Measurements from ENCODE around the gene KRTAP5-6.
"Not testable (repeated sequence)": the region's sequence is repeated elsewhere in the genome, so short reads cannot be mapped to it uniquely, and the experiment has no call there.

Gene KRTAP5-6

DNA sequence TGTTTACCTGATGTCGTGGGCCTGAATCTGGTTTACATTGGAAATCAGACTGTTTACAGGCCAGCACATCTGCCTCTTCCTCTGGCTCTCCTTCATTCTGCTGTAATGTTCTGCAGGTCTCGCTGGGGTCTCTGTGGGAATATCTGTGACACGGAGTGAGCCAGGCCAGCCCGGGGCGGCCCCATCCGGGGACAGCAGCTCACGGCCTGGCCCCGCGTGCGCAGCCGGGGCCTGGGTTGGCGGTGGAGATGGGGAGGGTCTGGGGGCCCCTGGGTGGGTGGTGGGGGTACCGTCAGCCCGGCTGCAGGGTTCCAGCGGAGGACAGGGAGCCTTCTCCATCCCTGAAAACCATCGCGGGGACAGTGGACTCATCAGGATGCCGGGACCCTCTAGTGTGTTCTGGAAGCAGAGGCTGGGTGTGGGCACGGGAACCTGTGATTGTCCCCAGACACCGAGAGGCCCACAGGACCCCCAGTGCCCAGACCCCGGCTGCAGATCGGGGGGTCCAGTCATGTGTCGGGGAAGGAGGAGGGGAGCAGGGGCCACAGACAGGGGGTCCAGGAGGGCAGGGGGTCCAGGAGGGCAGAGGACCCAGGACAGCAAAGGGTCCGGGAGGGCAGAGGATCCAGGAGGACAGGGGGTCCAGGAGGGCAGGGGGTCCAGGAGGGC, 13.0 kb upstream of the KRTAP5-6 start:
- DNase-seq = not testable (repeated sequence)

DNA sequence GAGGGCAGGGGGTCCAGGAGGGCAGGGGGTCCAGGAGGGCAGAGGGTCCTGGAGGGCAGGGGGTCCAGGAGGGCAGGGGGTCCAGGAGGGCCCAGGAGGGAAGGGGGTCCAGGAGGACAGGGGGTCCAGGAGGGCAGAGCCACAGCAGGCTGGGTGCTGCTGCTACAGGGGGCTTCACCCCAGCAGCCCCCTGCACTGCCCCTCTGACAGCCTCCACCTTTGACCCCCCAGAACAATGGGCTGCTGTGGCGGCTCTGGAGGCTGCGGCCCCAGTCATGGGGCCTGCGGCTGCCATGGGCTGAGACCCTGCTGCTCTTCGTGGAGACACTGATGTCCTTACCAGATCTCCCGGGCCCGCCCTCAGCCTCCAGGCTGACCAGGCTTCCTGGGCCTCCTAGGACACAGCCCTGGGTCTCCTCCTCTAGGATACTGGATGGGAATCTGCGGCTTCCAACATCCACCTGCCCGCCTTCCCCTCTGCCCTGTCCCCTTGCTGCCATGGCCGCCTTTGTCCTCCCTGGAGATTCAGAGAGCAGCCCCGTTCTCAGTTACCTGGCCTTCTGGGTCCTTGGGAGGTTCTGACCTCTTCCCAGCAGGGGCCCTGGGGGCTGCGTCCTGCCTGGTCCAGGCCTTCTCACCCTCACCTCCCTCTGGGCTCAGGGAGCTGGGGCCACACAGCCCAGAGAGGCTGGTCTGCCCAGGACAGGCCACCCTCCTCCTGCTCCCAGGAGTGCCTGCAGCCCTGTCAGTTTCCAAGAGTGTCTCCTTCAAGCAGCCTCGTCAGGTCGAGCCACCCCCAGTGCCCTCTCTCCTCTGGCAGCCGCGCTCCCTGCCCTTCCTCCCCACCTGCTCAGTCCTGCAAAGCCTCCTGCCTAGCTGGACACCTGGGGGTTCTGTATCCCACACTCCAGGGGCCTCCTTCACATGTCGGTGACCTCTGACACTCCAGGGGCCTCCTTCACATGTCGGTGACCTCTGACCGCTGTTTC, 11.8 kb upstream of the KRTAP5-6 start:
- DNase-seq = not testable (repeated sequence)

DNA sequence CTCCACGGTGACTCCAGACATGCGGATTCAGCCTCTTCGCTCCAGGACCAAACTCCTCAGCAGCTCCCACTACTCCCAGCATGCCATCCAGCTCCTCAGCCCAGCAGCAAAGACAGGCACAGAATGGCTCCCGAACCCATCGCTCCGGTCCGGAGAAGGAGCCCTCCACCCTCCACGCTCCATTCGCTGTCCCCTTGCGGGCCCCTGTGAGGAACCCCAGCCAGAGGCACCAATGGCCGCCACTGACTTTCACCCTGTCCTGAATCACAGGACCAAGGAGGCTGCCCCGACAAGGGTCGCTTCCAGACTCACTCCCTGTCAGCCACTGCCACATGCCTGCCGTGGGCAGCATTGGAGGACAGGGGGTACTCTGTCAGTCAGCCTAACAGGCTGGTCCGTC, 10.8 kb upstream of the KRTAP5-6 start:
- DNase-seq = not testable (repeated sequence)

DNA sequence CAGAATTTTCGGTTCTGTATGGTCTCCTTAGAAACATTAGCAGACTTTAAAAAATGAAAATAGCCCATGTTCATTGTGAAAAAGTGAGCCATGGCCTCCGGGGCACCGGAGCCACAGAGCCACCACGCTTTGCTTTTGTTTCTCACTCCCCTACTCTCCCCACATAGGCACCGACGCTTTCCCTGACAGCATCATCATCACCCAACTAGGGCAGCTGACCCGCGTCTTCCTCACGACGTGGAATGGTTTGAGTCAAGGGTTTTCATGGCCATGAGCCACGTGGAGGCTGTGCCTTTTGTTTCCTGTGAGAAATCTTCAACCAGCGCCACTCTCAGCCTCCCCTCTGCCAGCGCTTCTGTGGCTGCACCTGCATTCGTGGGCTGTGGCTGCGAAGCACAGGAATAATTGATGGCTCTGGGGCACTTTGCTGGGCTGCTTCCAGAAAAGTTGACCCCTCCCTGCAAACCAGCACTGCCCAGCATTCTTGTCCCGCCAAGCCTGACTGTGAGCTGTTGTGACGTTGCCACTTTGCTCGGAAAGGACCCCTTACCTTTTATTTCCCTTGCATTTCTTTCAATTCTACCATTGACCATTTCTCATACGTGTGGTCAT, 8.6 kb upstream of the KRTAP5-6 start:
- not testable (repeated sequence) for DNase-seq

DNA sequence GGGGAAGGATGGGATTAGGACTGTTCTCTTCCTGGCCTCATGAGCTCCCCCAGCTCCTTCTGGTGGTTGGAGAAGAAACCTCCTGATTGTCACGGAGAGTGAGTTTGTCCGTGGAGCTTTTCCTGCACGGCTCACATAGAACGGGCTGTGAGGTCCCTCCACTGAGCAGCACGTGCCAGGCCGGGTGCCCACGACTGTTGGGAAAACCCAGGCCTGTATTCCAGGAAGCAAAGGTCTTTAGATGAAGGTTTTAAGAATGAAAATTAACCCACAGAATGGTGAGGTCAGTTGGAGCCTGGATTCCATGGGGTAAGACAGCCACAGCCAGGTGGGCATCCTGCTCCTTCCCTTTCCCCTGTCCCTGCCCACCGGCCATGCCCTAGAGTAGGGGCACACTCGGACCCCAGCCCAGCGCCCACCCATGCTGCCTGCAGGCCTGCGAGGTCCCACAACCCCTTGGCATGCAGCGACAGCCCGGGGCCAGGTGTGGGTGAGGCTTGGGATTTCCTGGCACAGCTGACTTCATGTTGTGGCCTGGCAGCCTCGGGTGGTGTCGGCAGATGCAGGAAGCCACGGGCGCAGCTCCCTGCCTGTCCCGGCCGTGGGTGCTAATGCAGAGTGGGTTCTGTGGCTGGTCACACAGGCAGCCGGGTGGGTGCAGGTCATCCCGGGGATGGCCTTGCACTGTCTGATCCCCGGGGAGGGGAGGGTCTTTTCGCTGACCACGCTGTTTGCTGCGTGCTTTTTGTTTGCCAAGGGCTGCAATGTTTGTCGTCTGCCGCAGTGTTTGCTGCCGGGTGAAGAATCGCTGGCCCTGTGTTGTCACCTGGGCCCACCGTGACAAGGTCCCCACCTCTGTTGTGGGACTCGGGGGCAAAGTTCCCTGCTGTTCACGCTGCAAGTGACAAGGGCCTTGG, 7.5 kb upstream of the KRTAP5-6 start:
- not testable (repeated sequence) for DNase-seq

DNA sequence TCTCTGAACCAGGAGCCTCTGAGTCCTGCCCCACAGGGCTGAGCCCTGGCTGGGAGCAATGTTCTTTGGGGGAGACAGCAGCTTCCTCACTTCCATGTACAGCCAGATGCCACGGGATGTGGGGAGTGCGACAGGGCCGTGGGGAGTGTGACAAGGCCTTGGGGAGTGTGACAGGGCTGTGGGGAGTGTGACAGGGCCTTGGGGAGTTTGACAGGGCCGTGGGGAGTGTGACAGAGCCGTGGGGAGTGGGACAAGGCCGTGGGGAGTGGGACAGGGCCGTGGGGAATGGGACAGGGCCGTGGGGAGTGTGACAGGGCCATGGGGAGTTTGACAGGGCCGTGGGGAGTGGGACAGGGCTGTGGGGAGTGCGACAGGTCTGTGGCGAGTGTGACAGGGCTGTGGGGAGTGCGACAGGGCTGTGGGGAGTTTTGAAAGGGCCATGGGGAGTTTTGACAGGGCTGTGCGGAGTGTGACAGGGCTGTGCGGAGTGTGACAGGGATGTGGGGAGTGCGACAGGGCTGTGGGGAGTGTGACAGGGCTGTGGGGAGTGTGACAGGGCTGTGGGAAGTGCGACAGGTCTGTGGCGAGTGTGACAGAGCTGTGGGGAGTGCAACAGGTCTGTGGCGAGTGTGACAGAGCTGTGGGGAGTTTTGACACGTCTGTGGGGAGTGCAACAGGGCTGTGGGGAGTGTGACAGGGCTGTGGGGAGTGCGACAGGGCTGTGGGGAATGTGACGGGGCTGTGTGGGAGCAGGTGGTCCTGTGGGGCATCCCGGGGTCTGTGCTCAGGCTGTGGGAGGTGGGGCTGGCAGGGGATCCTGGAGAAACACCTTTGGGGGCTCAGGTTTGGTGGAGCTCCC, 6.6 kb upstream of the KRTAP5-6 start:
- DNase-seq = no peak

DNA sequence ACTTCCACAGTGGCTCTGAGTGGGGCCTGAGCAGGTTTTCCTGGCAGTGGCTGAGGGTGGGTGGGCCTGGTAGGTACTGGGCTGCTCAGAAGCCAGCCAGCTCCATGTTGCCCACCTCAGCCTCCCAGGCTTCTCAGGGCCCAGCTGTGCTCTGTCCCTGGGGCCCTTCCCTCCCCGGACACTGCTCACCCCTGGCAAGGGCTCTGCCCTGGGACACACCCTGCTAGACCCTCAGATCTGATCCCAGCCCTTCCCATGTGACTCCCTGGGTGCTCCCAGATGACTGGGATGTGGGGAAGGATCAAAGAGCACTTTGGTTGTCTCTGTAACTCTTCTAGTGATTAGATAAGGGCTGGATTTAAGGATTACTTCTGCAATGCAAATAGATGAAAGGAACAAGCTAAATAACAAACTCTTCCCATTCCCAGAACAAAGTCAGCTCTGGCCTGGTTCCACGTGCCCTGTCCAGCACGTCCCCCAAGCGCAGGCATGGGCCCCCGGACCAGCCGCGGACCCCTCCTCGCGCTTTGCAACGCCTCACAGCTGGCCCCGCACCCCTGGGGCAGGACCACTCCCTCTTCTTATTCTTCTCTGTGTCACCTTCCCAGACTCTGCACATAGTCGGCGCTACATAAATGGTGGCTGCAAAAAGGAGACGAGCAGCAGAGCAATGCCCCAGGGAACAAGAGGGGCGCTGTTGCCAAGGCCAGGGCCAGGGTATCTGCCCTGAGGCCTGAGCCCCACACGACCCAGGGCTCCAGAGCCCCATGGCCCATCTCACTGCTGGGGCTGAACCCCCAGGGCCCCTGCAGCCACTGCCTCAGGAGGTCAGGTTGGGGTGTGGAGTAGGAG, 5.7 kb upstream of the KRTAP5-6 start:
- no peak for DNase-seq

DNA sequence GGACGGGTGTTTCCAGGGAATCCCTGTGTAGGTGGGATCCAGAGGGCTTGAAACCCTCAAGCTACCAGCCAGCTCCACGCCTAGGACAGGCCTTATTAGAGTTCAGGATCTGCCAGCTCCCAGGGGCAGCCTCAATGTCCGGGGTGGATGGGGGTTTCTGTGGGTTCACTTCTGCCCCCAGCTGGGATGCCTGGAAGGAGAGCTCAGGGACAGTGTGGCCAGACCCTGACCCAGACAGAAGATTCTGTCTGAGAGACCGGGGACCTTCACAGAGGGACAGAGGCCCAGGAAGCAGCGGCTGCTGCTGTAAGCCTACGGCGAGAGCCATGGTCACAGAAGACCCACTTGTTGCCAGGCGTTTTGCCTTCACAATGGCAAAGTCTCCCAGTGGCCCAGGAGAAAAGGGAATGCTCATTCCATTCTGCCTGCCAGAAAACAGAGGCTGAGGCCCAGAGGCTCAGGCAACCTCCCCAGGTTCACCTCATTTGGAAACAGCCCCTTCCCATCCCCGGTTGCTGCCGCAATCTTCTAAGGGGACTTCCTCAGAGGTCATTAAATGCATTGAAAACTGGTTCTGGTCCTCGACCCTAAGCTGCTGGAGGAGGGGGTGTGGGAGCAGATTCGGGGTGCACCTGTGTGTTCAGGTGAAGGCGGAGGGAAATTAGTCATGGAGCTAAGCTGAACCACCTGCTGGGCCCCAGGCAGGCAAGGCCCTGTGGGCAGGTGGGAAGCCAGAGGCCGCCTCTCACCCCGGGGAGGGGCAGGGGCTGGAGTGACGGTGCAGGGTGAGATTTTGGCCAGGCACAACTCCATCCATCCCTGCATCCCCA, 4.9 kb upstream of the KRTAP5-6 start:
- DNase-seq = no peak

DNA sequence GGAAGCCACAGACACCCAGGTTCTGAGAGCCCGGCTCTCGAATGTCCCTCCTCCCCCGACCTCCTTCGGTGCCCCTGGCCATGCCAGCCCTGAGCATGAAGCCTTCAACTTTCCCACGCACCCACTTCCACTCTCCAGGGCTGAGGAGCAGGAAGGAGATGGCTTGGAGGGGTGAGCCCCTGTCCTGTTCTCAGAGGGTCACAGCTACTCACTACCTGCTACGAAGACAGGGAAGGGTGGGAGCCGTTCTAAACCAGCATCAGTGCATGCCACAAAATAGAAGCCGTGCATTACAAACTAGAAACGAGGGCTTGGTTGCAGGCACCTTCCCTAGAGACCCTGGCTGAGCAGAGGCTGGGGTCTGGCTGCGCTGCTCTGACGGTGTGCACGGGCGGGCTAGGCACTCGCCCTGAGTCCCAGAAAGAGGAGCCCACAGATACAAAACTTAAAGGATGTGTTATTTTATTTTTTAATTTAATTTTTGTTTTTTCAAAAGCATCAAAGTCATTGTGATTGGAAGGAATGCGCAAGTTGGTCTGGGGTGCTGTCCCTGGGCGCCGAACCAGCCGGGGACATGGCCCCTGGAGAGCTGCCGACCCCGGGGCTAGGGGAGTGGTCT, 4.2 kb upstream of the KRTAP5-6 start:
- DNase-seq = no peak

DNA sequence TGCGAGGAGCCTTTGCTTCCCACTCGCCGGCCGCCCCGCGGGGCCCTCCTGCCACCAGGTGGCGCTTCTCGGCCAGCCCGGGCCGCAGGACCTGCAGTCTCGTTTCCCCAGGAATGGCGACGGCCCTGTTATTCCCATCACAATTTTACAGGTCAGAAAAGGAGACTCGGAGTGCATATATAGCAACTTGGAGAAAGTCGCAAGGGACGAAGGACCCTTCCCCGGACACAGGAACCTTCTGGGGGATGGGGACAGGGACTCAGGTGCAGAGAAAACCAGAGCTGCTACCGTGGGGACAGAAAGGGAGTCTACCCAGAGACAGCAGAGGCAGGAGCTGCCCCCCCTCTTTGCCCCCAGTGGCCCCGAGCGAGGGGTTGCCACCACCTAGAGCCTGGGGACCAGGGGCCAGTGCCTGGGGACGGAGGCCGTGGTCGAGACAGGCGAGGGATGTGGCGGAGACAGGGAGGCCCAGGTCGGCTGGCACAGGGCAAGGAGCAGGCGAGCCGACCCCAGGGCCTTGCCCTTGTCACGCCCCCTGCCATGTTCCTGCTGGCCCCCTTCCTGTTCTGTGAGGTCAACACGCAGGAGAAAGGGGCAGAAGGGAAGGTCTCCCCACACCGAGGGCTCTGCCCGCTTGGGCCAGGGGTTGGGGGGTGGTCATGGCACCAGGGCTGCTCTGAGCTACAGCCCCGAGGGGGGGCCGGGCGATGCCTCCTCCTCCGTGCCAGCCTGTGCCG, 3.5 kb upstream of the KRTAP5-6 start:
- peak; percentile 64 for DNase-seq

DNA sequence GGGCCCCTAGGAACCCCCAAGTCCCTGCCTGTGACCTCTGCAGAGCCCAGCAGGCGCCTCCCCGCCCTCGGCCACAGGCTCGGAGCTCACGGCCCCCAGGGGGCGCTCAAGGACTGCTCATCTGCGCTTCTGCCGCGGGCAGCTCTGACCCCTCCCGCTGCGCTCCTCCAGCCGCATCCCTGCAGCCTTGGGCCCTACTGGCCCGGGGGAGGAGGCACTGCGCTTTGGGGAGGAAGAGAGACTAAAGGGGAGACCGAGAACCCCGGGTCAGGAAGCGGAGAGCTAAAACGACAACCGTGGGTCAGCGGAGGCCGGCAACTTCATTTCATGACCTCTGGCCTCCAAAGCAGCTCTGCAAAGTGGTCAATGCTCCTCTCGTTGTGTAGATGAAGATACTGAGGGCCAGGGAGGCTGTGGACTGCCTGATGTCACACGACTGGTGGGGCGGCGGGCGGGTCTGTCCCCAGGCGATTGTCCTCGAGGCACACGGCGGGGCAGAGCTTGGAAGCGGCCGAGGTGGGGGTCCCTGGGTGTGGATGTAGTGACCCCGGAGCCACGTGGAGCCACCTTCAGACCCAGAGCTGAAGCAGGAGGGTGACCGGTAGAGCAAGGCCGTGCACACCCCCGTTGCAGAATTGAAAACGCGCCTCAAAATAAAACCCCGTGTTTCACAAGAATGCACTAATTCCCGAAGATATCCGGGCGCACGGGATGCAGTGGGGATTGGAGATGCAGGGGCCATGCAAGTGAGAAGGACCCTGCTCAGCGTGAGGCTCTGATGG, 2.7 kb upstream of the KRTAP5-6 start:
- DNase-seq = peak; percentile 74

DNA sequence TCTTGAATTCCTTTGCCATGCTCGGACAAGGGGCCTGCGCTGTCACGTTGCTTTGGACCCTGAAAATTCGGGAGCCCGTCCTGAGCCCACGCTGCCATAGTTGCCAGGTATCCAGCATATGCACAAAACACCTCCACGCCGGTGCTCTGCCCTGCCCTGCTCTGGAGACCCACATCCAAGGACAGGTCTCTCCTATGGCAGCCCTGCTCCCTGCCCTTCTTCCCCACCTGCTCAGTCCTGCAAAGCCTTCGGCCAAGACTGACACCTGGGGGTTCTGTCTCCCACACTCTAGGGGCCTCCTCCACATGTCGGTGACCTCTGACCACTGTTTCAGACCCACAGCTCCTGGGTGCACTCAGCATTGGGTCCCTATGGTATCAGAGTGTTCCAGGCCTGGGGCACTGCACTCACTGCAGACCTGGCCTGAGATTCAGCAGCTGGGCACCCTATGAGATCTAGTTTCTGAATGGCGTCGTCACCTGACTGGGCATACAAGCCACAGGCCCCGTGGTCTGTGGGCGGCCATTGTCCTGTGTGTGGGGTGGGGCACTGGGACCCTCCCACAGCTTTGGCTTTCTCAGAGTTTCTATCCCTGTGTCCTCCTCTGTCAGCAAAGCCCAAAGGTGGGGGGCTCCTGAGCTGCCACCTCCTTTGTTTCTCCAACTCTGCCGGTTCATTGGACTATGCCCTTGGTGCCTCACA, 2.0 kb upstream of the KRTAP5-6 start:
- no peak for DNase-seq

DNA sequence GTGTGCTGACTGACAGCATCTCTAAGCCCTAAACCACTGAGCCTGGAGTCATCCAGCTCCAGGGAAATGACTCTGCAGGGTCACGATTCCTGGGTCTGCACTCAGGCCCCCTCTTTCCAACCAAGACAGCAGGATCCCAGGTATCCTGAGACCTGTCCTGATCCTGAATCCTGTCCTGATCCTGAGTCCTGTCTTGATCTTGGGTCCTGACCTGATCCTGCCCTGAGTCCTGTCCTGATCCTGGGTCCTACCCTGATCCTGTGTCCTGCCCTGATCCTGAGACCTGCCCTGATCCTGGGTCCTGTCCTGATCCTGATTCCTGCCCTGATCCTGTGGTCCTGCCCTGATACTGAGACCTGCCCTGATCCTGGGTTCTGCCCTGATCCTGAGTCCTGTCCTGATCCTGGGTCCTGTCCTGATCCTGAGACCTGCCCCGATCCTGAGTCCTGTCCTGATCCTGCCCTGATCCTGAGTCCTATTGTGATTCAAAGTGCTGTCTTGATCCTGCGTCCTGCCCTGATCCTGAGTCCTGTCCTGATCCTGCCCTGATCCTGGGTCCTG, 1.4 kb upstream of the KRTAP5-6 start:
- DNase-seq = no peak

DNA sequence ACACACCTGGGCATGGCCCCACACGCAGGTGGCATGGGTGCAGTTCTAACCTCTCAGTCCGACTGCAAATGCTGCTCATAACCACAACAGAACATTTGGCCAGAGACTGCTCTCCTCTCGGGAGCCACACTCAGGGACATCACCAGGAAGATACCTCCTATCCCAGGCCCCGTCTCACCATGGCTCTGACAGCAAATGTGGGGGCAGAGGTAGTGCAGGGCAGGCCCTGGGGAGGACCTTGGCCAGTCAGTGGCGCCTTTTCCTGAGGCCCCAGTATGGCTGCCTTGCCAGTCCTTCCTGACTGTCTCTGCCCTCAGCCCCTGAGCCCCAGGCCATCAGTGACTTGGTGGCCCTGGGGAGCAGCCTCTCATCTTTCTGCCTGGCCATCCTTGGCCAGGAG, 2.8 kb downstream of the KRTAP5-6 start:
- DNase-seq = no peak

DNA sequence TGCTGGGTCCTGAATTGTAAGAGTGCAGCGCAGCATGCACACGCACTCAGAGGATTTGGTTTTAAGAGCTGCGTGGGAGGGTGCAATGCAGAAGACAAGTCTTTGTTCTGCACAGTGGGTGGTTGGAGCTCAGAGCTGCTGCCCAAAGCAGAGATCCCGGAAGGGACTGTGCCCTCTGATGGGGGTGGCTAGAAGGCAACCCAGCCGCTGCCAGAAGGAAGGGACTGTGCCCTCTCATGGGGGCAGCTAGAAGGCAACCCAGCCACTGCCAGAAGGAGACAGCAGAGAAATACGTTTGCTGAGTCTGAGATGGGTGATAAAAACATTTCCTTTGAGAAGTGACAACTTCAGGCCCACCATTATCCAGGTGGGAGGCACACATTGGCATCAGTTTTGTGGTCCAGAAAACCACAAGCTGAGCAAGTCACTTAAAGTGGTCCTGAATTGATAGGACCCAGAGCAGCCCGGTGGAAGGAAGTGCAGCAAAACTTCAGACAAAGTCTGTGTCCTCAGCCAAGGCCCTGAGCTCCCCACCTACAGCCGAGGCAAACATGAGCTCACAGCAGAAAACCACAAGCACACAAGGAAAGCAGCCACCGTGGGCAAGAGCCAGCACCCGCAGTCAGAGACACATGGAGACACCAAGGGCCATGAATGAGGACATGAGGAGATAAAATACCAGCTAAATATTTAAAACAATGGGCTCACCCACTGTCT, 4.3 kb downstream of the KRTAP5-6 start:
- DNase-seq = no peak

DNA sequence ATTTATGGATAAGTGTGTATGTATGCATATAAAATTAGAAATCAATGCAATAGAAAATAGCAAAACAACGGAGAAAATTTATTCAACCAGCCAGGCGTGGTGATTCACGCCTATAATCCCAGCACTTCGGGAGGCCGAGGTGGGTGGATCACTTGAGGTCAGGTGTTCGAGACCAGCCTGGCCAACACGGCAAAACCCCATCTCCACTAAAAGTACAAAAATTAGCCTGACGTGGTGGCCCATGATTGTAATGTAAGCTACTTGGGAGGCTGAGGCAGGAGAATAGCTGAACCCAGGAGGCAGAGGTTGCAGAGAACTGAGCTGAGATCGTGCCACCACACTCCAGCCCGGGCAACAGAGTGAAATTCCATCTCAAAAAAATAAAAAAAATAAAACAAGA, 5.5 kb downstream of the KRTAP5-6 start:
- DNase-seq = no peak
